NK-92 treated with Interleukin-12 subunit alpha and Interleukin-12 subunit beta, amount 100 ng/mL, for 24 hours (cell line): ENCODE measurements around the gene PLD3.

Experiments
- DNase-seq: peaks from one replicate; lab custom pipeline; 2025; lab: John Stamatoyannopoulos, UW

The PLD3 gene

DNA sequence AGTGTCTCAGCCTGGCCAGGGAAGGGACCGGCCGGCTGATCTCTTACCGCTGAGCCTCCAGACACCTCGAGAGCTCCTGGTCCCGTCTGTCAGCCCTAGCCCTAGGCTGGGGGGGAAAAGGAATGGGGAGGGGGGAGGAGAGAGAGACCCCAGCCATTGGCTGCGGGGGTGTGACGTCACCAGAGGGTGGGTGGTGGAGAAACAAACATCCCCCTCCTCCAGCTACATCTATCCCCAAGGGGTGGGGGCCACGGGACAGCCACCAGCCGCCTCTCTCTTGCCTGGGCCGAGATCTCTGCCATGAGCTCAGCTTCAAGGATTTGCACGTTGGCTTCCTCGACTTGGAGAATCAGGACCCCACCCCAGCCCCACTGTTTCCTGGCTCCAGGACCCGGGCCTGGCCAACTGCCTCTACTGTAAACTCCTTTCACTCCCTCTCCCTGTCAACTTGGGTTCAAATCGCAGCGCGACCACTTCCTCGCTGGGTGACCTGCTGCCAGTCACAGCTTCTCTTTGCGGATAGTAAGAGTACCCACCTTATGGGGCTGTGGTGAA is 64.9 kb downstream of the PLD3 start, which contains the start of gene PRX:
Gene PRX, minus strand, starts transcription at position 88 of the 555 bp plus-strand sequence. CDS start 5,446 bp downstream, outside the sequence.
- DNase-seq: no peak

DNA sequence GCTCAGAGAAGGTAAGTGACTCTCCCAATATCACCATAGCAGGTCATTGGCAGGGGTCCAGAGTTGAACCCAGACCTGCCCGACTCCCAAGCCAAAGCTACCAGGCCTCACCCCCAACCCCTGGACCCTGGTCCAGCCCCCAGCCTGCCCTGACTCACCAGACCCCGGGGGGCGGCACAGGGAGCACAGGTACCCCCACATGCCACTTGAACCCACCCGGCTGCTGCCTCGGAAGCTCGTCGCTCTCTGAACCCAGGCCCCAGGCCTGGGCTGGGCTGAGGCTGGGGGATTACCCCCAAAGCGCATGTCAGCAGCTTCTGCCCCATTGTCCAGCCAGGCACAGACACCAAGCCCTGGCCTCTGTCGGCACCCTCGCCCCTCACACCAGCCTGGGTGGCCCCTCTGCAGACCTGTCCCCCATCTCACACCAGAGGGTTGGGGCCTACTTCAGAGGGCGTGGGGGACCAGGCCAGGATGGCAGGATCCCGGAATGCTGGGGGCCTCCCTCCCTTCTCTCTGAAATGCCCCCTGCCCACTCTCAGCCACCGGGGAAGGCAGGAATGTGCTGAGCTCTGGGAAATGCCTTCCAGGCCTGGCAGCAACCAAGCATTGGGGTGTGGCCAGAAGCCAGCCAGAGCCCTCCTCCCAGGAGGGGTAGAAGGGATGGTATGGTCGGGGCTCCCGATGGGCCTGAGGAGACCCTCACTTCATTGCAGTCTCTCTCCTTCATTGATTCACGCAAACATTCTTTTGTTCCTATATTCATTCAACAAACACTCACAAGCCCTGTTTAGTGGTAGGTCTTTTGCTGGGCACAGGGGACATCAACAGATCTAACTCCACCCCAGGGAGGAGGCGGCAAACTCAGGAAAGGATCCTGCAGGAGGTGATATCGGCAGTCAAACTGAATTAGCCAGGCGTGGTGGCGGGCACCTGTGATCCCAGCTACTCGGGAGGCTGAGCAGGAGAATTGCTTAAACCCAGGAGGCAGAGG is 66.3 kb downstream of the PLD3 start:
- no peak for DNase-seq

DNA sequence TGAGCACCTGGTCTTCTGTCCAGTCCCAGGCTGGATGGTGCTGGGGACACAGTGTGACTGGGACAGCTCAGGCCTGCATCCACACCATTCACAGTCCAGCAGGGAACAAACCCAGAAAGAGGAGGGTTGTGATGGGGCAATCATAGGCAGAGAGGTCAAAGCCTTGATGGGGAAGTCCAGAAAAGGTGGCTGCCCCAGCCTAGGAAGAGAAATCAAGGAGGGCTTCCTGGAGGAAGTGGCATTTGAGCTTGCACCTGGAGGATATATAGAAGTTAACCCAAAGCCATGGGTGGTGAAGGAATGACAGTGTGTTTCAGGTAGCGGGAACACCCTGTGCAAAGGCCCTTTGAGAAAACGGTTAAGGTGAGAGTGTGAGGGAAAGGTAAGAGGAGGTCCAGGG is 67.3 kb downstream of the PLD3 start:
- no peak for DNase-seq

DNA sequence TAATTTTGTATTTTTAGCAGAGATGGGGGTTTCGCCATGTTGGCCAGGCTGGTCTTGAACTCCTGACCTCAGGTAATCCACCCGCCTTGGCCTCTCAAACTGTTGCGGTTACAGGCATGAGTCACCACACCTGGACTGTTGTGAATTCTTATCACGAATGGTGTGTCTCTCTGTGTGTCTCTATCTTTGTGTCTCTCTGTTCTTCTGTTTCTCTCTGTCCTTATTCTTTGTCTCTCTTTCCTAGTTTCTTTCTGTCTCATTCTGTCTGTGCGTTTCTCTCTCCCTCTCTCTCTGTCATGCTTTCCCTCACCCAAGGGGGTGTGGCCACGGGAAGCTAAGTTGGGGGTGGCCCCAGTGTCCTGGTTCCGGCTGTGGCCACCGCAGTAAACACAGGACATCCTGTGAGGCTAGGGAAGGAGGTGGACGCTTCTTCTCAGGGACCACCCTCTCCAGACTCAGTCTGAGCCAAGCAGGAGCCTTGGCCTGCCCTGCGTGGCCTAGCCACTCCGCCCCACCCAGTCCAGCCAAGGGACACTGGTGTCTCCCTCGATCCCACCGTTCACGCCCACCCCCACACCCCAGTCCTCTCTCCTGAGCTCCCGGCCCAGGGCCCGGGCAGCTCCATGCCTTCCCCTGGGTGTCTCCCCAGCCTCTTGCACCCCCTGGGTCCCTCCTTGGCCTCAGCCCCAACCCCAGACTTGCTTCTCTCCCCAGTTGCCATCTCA is 68.6 kb downstream of the PLD3 start:
- no peak for DNase-seq

DNA sequence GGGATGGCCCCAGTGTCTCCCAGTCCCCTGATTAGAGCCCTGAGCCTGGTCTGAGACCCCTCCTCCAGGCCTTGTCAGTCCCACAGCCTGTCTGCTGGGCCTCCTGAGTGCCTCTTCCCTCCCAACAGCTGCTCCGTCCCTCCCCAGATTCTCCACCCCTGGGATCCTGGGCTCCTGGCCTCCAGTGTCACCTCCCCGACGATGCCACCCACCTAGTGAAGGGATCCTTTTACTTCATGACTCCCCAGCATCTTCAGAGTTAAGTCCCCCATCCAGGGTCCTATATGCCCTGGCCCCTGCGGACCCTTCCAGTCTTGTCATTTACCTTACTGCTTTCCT is 69.1 kb downstream of the PLD3 start:
- no peak for DNase-seq

DNA sequence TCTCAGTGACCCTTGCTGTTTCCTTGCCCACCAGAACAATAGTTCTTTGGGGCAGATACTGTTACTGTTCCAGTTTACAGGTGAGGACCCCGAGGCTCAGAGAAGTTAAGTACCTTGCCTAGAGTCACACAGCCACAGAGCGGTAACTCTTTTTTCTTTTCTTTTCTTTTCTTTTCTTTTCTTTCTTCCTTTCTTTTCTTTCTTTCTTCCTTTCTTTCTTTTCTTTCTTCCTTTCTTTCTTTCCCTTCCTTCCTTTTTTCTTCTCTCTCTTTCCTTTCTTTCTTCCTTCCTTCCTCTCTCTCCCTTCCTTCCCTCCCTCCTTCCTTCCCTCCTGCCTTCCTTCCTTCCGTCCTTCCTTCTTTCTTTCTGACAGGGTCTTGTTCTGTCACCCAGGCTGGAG is 69.5 kb downstream of the PLD3 start:
- no peak for DNase-seq

DNA sequence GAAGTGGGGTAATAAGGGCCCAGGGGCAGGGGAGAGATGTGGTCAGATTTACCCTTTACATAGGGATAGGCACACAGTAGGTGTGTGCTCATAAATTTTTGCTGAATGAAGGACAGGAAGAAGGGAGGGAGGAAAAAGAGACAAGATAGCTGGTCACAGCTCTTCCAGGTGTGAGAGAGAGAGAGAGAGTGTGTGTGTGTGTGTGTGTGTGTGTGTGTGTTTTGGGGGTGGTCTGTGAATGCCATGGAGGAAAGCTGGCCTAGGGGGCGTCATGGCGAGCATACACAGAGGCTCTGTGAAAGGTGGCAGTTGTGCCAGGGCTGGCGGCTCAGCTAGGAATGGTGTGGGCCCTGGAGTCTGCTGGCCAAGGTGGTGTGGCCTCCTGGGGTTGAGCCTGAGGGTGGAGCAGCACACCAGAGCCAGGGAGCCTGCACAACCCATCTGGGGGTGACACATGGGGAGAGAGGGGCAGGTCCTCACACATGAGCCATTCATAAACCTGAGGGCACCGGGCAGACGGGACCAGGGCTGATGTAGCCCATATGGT is 70.6 kb downstream of the PLD3 start:
- no peak for DNase-seq

DNA sequence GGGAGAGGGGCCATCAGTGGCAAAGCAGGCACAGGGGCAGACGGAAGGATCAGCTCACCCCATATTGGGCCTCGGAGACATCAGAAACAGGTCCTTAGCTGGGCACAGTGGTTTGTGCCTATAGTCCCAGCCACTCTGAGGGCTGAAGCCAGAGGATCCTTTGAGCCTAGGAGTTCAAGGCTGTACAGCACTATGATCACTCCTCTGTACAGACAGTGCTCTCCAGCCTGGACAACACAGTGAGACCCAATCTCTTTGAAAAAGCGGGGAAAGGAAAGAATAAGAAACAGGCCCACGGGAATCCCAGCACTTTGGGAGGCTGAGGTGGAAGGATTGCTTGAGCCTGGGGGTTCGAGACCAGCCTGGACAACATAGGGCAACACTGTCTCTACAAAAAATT is 71.3 kb downstream of the PLD3 start:
- DNase-seq: no peak

DNA sequence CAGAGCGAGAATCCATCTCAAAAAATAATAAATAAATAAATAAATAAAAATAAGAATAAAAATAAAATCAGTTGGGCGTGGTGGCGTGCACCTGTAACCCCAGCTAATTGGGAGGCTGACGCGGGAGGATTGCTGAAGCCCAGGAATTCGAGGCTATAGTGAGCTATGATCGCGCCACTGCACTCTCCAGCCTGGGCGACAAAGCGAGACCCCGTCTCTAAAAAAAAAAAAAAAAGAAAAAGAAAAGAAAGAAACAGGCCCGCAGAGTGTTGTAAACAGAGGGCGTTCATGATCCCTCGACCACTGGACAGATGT is 71.9 kb downstream of the PLD3 start:
- DNase-seq: no peak

DNA sequence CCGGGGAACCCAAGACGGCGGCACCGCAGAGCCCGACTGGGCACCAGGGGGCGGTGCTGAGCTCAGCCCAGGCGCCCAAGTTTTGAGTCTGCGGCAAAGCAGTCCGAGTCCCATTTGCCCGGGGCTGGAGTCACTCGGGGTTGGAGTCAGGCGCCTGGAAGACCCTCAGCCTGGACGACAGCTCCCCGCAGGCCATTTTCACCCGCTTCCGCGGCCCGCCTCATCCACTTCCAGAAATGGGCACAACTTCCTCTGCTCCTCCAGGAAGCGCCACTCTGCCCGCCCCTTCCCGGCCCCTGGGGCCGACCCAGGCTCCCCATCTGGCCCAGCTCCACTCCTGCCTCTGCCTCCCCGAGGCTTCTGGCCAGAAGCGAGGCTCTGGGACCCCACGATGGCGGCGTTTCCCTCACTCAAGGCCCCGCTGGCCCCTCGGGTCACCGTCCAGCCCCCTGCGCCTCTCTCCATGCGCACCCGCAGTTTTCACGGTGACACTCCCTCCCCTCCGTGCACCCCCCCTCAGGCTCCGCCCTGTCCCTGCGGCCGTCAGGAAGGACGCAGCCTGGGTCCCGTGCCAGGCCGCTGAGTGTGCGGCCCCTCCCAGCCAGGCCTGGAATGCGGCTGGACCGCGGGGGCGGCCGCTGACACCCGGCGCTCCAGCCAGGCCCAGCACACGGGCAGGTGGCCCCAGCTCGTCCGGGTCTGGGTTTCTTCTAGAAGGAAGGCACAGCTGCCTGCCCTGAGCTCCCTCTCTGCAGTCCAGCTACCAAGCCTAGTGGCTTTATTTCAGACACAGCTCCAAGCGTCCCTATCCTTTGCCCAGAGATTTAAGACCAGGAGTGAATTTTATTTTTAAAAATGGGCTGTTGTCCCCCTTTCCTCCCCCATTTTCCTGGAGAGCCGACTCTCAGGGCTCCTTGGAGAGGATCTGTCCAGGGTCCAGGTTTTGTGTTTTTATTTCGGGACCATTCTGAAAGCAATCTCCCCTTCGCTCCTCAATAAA is 72.6 kb downstream of the PLD3 start:
- DNase-seq: peak; percentile 70

DNA sequence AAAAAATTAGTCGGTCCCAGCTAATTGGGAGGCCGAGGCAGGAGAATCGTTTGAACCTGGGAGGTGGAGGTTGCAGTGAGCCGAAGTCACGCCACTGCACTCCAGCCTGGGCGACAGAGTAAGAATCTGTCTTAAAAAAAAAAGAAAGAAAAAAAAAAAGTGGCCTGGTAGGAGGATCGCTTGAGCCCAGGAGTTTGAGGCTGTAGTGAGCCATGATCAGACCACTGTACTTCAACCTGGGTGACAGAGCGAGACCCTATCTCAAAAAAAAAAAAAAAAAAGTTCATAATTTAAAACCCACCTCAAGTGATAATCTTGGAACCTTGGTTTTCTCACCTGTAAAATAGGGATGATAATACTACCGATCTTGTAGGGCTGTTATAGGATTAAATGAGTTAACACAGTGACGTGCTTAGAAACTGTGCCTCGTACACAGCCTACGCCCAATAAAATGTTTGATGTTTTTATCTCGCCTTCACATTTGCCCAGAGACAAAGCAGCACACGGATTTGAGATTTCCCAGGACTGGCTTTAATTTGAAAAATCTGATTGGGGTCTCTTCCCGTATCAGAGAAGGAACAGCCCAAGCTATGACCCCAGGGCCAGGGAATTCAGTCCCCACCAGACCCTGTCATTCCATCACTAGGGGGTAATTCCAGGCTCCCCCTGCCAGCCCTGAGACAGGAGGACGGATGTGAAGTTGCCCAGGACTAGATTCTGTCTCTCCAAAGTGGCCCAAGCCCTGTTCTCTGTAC is 73.7 kb downstream of the PLD3 start:
- no peak for DNase-seq

DNA sequence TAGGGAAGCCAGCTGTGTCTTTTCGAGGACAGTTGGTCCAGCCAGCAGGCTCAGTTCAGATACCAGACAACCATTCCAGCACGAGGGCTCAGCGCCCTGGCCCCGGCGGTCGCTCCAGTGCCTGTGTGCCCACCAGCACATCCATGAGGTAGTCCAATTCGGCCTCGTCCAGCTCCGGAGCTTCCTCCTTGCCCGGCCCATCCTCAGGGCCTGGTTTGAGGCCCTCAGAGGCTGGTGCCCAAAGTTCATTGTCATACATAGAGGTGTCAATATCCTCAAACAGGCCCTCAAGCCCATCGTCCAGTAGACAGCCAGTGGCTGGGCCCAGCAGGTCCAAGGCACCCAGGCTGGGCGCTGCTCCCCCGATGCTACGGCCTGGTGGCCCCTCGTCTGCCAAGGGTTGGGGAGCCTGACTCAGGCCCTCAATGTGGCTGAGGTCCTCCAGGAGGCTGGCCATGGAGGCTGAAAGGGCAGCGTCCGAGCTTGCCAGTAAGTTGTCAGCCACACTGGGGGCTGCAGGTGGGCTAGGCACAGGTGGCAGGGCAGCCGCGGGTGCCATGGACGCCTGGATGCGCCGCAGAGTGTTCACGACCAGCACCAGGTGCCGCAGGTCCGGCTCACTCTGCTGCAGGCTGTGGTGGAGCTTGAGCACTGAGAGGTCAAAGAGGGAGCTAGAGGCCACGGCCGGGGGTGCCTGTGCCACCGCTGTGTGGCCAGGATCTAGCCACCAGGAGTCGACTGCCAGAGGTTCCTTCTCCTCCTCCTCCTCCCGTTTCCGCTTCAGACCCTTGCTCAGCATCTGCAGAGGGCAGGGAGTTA is 74.5 kb downstream of the PLD3 start:
- no peak for DNase-seq

DNA sequence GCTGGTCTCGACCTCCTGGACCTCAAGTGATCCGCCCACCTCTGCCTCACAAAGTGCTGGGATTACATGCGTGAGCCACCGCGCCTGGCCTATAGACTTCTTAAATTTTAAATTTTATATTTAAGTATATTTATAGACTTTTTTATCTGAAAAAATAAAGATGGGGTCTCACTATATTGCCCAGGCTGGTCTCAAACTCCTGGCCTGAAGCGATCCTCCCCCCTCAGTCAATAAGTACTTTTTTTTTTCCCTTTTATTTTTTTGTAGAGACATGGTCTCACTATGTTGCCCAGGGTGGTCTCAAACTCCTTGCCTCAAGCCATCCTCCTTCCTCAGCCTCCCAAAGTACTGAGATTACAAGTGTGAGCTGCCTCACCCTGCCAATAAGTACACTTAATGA is 75.4 kb downstream of the PLD3 start:
- no peak for DNase-seq

DNA sequence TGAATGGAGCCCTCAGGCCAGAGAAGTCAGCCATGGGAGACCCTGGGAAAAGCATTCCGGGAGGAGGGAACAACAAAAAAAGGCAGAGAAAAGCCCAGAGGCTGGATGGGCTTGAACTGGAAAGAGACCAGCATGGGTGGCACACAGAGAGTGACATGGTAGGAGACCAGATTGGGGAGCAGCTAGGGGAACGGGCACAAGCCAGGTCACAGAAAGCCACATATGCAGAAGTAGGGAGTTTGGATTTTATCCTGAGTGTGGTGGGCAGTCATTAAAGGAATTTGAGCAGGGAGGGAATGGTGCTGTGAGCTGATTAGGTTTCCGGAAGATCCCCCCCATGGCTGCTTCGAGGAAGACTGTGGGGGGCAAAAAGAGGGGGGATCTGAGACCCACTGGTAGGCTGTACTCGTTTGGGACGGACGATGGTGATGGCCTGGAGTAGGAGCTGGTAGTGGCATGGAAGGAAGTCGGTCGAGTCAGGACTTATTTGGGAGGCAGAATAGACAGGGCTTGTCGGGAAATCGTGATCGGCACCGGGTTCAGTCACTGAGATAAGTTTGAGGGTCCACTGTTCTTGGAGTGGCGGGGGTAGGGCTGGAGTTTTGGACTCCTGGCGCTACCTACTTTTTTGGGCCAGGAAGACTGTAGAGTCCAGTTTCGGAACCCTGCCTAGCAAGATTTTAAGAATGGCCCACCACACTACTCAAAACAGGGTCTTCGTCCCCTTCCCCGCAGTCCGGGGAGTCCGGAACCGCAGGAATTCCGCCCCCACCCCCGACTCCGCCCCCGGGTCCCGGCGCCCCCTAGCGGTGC is 76.3 kb downstream of the PLD3 start:
- DNase-seq: peak; percentile 47

DNA sequence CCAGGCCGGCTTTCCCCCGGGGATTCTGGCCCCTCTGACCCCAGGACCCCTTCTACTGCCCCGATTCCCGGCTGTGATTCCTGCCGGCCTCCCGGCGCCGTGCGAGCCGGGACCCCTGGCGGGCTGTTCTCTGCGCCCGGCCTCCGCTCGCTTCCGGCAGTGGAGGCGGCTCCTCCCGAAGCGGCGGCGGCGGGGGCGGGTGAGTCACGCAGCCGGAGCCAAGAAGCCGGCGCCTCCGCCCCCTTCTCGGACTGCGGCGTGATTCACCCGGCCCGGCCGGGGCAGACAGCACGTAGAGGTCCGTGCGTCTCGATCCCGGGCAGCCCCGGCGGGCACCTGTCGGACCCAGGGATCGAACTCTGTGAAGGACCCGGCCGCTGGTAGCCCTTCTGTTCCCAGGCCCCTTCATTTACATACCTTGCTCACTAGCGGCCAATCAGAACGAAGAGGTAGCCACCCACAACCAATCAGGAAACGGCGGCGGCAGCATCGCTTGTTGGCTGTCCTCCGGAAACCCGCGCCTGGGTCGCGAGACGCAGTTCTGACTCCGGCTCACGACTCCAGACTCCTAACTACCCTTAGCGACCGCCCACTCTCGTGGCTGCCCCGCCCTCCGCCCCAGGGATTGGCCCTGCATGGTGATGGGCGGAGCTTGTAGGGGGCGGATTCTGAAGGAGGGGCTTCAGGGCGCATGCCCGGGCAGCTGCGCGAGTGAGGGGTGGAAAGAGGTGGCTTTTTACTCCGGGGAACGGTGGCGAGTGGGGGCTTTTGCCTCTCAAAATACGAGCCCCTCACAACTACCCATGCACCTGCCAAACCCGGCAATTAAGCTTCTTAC is 77.2 kb downstream of the PLD3 start, which contains the start of gene SERTAD1:
Gene SERTAD1, minus strand, starts transcription at position 543 of the 838 bp plus-strand sequence. CDS start 2,446 bp downstream, outside the sequence.
- DNase-seq: peak; percentile 100
